Stimulated activated CD8-positive, alpha-beta memory T cell treated with anti-CD3 and anti-CD28 coated beads, Interleukin-15, amount 100 ng/mL, for 4 hours (primary cell): ENCODE results near the gene RS1.

Source experiments
- DNase-seq, 2 donors: peaks; one replicate each; pipeline ENCODE4 v3.0.0-alpha.2; 2020; ENCODE audit warnings: low read depth in 2 of 2

RS1 gene

DNA sequence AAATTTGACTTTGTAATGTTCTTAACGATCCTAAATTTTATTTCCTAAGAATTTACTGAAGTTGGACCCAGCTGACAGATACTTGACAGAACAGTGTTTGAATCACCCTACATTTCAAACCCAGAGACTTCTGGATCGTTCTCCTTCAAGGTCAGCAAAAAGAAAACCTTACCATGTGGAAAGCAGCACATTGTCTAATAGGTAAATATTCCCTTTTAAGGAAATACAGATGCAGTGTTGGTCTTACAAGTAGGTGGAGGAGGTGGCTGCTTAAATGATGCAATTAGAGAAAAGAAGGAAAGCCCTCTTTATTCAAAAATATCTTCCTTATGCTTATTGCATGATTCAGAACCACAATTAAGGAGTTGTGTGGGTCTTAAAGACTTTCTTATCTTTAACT, 73.5 kb downstream of the RS1 start:
- no peak for DNase-seq

DNA sequence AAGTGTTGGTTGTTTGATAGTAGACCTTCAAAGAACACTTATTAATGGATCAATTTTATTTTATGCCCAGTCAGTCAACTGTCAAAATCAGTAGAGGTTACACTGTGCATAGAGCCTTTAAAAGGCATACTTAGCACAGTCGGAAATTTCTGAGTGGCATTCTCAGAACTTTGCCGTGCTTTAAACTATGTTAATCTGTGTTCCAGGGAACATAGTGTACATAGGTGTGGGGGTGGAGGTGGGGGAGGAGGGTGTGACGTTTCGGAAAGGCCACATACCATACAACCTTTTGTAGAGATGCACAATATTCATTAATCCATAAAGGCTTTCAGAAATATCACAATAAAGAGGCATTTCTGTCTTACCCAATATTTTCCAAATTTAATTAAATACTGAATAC, 75.8 kb downstream of the RS1 start:
- no peak for DNase-seq

DNA sequence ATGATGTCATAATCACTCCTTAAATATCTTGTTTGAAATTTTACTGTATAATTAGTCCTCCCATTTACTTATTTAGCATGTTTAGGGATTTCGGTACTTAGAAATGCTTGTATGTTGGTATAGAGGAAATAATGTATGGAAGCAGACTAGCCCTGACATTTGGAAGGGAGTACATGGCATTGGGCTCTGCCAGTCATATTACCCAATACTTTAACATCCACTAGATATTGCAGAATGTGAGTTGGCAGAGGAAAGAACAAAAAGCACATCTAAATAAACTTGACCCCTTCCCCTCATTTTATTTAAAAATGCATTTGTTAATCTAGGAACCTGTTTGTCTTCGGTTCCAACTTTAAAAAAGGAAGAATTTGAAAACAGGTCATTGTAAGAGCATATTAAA, 77.8 kb downstream of the RS1 start:
- DNase-seq = no peak

DNA sequence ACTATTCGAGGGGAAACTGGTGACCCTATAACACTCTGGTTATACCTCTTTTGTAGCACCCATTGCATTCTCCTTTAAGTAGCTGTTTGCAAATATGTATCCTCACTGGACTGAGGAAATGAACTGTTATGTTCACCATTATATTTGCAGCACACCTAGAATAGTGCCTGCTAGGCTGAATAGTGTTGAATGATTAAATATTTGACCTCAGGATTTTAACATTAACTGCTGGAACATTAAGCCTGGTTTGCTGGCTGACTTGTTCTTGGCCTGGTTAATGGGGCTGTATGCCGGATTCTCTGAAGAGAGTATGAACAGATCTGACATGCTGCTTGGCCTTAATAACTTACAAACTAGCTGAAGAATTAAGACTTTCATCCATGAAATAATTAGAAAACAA, 80.1 kb downstream of the RS1 start:
- no peak for DNase-seq
